Astrocyte (in vitro differentiated cells and primary cell): ENCODE results near the gene NCOR1. TPM values are rescaled to one million over a fixed set of nuclear protein-coding genes. Genes with fewer than 3 reads are reported as not detected.
A peak's percentile ranks its signal among the peaks of the same experiment; 100 is the strongest.

Experiments
- DNase-seq: peaks from one replicate; pipeline ENCODE4 v3.0.0-alpha.2; 2010; ENCODE audit warnings: low read depth
- FAIRE-seq: peaks from 2 replicates; lab custom pipeline; 2011; peaks lifted over from hg19 to GRCh38; lab: Jason Lieb, UNC
- H2AFZ ChIP-seq: 2 replicates; pipeline ENCODE4 v1.6.0; 2012; ENCODE audit warnings: low read depth, low read length, inconsistent platforms
- H3K27ac ChIP-seq: 2 replicates; pipeline ENCODE4 v1.5.1; 2011; ENCODE audit warnings: low read depth, low read length, inconsistent platforms
- H3K27me3 ChIP-seq: 2 replicates; pipeline ENCODE4 v1.6.0; 2011; ENCODE audit warnings: low read length, inconsistent platforms; ENCODE audit not compliant: insufficient read depth
- H3K36me3 ChIP-seq: 2 replicates; pipeline ENCODE4 v1.5.1; 2011; ENCODE audit warnings: low read length, inconsistent platforms; ENCODE audit not compliant: insufficient read depth
- H3K4me1 ChIP-seq: 2 replicates; pipeline ENCODE4 v1.5.1; 2011; ENCODE audit warnings: low read length, inconsistent platforms; ENCODE audit not compliant: insufficient read depth
- H3K4me2 ChIP-seq: 2 replicates; pipeline ENCODE4 v1.6.0; 2012; ENCODE audit warnings: low read length, inconsistent platforms
- H3K4me3 ChIP-seq: 2 replicates; pipeline ENCODE4 v1.5.1; 2011; ENCODE audit warnings: low read depth, mild to moderate bottlenecking, low read length, inconsistent platforms; ENCODE audit not compliant: insufficient read depth
- H3K79me2 ChIP-seq: 2 replicates; pipeline ENCODE4 v1.6.0; 2012; ENCODE audit warnings: mild to moderate bottlenecking, low read length, inconsistent platforms; ENCODE audit not compliant: insufficient read depth
- H3K9ac ChIP-seq: 2 replicates; pipeline ENCODE4 v1.6.0; 2012; ENCODE audit warnings: mild to moderate bottlenecking, low read length, inconsistent platforms
- H3K9me3 ChIP-seq: 2 replicates; pipeline ENCODE4 v1.5.1; 2012; ENCODE audit warnings: low read depth, mild to moderate bottlenecking, low read length, inconsistent platforms; ENCODE audit not compliant: insufficient read depth
- H4K20me1 ChIP-seq: 2 replicates; pipeline ENCODE4 v1.6.0; 2012; ENCODE audit warnings: low read length, inconsistent platforms; ENCODE audit not compliant: insufficient read depth
- H3K27ac Mint-ChIP-seq: one replicate; pipeline ENCODE4 v1.8.0; 2021; ENCODE audit warnings: mild to moderate bottlenecking, mixed read lengths; ENCODE audit not compliant: unreplicated experiment
- H3K27me3 Mint-ChIP-seq: one replicate; pipeline ENCODE4 v1.8.0; 2021; ENCODE audit warnings: low read depth, mixed read lengths; ENCODE audit not compliant: unreplicated experiment
- H3K36me3 Mint-ChIP-seq: one replicate; pipeline ENCODE4 v1.8.0; 2021; ENCODE audit warnings: low read depth, mixed read lengths; ENCODE audit not compliant: unreplicated experiment
- H3K4me1 Mint-ChIP-seq: one replicate; pipeline ENCODE4 v1.8.0; 2021; ENCODE audit warnings: low read depth, mixed read lengths; ENCODE audit not compliant: unreplicated experiment
- H3K4me3 Mint-ChIP-seq: one replicate; pipeline ENCODE4 v1.8.0; 2021; ENCODE audit warnings: mild to moderate bottlenecking, moderate library complexity, mixed read lengths; ENCODE audit not compliant: unreplicated experiment
- H3K9me3 Mint-ChIP-seq: one replicate; pipeline ENCODE4 v1.8.0; 2021; ENCODE audit warnings: mild to moderate bottlenecking, mixed read lengths; ENCODE audit not compliant: unreplicated experiment
- CTCF ChIP-seq: IDR thresholded peaks from 2 replicates; pipeline ENCODE4 v1.5.1; 2011; ENCODE audit warnings: low read depth, mild to moderate bottlenecking, inconsistent platforms, low read length, moderate library complexity; ENCODE audit not compliant: insufficient read depth
- EZH2 ChIP-seq: IDR thresholded peaks from 2 replicates; pipeline ENCODE4 v1.6.1; 2012; ENCODE audit warnings: mild to moderate bottlenecking, low read length, inconsistent platforms; ENCODE audit not compliant: insufficient read depth
- total RNA-seq: library from RNA; stranded (reverse); gene quantifications from 2 replicates; pipeline ENCODE4 v1.2.1, GENCODE V29; 2021

Gene NCOR1
- total RNA-seq, 1 donor from 2014 or later, result 119 TPM

DNA sequence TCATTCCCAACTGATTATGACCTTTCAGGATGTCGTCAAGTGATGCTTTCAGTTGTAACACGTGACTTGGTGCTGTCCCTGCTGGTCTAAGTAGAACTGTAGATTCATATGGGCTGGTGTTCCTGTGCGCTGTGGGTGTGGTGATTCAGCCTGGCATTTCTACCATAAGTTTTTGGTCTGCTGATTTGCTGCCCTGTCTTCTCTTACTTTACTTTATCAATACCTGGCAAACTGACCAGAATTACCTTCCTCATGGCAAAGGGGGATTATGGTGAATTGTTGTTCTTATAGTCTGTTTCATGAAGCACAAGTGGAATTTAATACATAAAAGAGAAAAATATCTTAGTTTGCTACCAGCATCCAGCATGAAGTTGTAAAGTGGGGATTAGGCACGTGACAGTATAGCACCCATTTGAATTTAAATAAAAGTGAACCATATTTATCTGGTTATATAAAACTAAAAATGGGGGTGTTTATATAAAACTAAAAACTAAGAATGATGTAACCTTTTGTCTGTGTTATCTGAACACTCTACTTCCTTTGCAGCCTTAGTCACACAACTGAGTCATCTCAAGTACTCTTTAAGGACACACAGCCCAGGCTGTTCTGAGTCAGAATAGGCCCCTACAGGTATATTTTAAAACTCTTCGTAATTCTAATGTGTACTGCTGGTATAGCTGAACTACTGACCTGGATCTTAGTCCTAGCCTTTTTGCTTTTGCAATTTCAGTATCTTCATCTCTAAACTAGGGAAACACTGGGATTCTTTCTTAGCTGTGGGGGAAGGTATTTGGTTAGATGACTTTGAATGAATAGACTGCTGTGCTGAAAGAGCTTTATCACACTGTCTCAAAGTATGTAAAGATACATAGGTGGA is 187.4 kb downstream of the NCOR1 start:
- Histone ChIP-seq H3K4me2 (peak overlapping the region; percentile 80), H3K79me2 (peaks cover 21% of the 10 kb centered on the region), H3K4me3 (peak overlapping the region; percentile 22), H2AFZ (no peak overlapping the region), H3K9ac (peak overlapping the region; percentile 75), H3K27ac (peak overlapping the region; percentile 95), H4K20me1 (peaks cover 3% of the 10 kb centered on the region), H3K27me3 (no peaks in the 10 kb centered on the region), H3K4me1 (peaks cover 23% of the 10 kb centered on the region), H3K9me3 (no peaks in the 10 kb centered on the region), H3K36me3 (peaks cover 83% of the 10 kb centered on the region)
- Mint-ChIP-seq H3K27ac (peak overlapping the region; percentile 98), H3K9me3 (no peaks in the 10 kb centered on the region), H3K4me1 (peaks cover 29% of the 10 kb centered on the region), H3K4me3 (no peak overlapping the region), H3K27me3 (no peaks in the 10 kb centered on the region), H3K36me3 (peaks cover 23% of the 10 kb centered on the region)
- DNase-seq, result peak; percentile 97
- FAIRE-seq, result peak; percentile 89
- TF ChIP-seq CTCF (peak; percentile 15), EZH2 (no peak)

GRCh38 chr17:16026895-16027294 is 188.4 kb downstream of the NCOR1 start:
- H3K9me3 Mint-ChIP-seq, result no peaks in the 10 kb centered on the region
- peak; percentile 9 for FAIRE-seq
- Histone ChIP-seq H3K27me3 (no peaks in the 10 kb centered on the region), H3K9me3 (no peaks in the 10 kb centered on the region), H3K4me3 (no peak overlapping the region), H3K27ac (peak overlapping the region; percentile 95), H3K4me1 (peaks cover 23% of the 10 kb centered on the region), H3K9ac (peak overlapping the region; percentile 64), H4K20me1 (peaks cover 9% of the 10 kb centered on the region), H3K79me2 (peaks cover 30% of the 10 kb centered on the region), H2AFZ (no peak overlapping the region), H3K4me2 (no peak overlapping the region), H3K36me3 (peaks cover 79% of the 10 kb centered on the region)
- H3K4me1 Mint-ChIP-seq, result peaks cover 30% of the 10 kb centered on the region
- no peaks in the 10 kb centered on the region for H3K27me3 Mint-ChIP-seq
- TF ChIP-seq CTCF, result no peak
- no peak for TF ChIP-seq EZH2
- DNase-seq, result no peak
- H3K27ac Mint-ChIP-seq, result peak overlapping the region; percentile 98
- no peak overlapping the region for H3K4me3 Mint-ChIP-seq
- peaks cover 22% of the 10 kb centered on the region for H3K36me3 Mint-ChIP-seq

- FAIRE-seq (no peak), DNase-seq (no peak)
- Mint-ChIP-seq H3K4me1 (peaks cover 28% of the 10 kb centered on the region), H3K27ac (no peak overlapping the region), H3K36me3 (peaks cover 23% of the 10 kb centered on the region), H3K27me3 (no peaks in the 10 kb centered on the region), H3K4me3 (no peak overlapping the region), H3K9me3 (no peaks in the 10 kb centered on the region)
- no peak overlapping the region for H3K4me2 ChIP-seq
- H3K4me1 ChIP-seq, result peaks cover 23% of the 10 kb centered on the region
- no peak overlapping the region for H3K4me3 ChIP-seq
- no peak overlapping the region for H2AFZ ChIP-seq
- H3K27ac ChIP-seq, result no peak overlapping the region
- no peak overlapping the region for H3K9ac ChIP-seq
- H3K9me3 ChIP-seq, result no peaks in the 10 kb centered on the region
- no peaks in the 10 kb centered on the region for H3K27me3 ChIP-seq
- peaks cover 18% of the 10 kb centered on the region for H4K20me1 ChIP-seq
- H3K36me3 ChIP-seq, result peaks cover 72% of the 10 kb centered on the region
- H3K79me2 ChIP-seq, result peaks cover 47% of the 10 kb centered on the region
- TF ChIP-seq CTCF (no peak), EZH2 (no peak)
These were observed 190.1 kb downstream of the NCOR1 start for GRCh38 chr17:16025202-16025601.
